Measurements from ENCODE around the gene SCPEP1.

DNA sequence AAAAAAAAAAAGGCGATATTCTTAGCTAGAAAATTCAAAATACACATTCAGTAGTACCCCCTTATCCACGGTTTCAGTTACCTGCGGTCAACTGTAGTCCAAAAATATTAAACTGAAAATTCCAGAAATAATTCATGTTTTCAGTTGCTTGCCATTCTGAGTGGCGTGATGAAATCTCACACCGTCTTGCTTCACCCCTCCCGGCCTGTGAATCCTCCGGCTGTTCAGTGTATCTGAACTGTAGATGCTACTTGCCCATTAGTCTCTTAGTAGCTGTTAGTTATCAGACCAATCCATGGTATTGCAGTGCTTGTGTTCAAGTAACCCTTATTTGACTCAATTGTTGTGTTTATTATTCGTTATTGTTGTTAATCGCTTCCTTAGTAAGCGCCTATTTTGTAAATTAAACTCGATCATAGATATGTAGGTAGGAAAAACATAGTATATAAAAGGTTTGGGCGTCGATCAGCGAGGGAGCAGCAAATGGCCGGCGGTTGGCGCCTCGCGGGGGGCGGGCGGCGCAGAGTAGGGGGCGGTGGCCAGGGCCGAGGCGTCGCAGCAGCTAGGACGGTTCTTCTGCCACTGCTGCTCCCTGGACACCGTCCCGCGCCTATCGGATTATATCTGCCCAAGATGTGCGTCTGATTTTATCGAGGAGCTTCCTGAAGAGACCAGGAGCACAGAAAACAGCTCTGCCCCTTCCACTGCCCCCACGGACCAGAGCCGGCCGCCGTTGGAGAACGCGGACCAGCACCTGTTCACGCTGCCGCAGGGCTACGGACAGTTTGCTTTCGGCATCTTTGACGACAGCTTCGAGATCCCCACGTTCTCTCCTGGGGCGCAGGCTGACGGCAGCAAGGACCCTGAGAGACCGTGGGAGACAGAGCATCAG lies 67.3 kb downstream of the SCPEP1 start:
- TF ChIP-seq, protein P1, sequence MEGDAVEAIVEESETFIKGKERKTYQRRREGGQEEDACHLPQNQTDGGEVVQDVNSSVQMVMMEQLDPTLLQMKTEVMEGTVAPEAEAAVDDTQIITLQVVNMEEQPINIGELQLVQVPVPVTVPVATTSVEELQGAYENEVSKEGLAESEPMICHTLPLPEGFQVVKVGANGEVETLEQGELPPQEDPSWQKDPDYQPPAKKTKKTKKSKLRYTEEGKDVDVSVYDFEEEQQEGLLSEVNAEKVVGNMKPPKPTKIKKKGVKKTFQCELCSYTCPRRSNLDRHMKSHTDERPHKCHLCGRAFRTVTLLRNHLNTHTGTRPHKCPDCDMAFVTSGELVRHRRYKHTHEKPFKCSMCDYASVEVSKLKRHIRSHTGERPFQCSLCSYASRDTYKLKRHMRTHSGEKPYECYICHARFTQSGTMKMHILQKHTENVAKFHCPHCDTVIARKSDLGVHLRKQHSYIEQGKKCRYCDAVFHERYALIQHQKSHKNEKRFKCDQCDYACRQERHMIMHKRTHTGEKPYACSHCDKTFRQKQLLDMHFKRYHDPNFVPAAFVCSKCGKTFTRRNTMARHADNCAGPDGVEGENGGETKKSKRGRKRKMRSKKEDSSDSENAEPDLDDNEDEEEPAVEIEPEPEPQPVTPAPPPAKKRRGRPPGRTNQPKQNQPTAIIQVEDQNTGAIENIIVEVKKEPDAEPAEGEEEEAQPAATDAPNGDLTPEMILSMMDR (IDR thresholded peaks at IDR 0.05) = no peak
- TF ChIP-seq POLR2AphosphoS5 (IDR thresholded peaks at IDR 0.05) = no peak
- no peak for TF ChIP-seq EP300 (IDR thresholded peaks at IDR 0.05; ENCODE audit: low read depth)
- no peak for TF ChIP-seq POLR2A (IDR thresholded peaks at IDR 0.05)

Measured in transverse colon (tissue), 4 donors.